Astrocyte of the cerebellum (primary cell): Measurements from ENCODE around the gene SMOC2.
"Not testable (repeated sequence)": the region's sequence is repeated elsewhere in the genome, so short reads cannot be mapped to it uniquely, and the experiment has no call there.

Experiments used
- DNase-seq: peaks from one replicate; pipeline ENCODE4 v3.0.0-alpha.2; 2011; ENCODE audit warnings: low read depth
- H3K4me3 ChIP-seq: 2 replicates; pipeline ENCODE4 v1.5.1; 2011; ENCODE audit warnings: mild to moderate bottlenecking, low read depth, low read length, moderate library complexity
- CTCF ChIP-seq: IDR thresholded peaks from 2 replicates; pipeline ENCODE4 v1.5.1; 2012; ENCODE audit warnings: low read length, low read depth, moderate library complexity, mild to moderate bottlenecking; ENCODE audit errors: missing control alignments
- in situ Hi-C: cut with HindIII; loops from 2 replicates; pipeline ENCODE4 v1.10.0; 2017; ENCODE audit warnings: low sequenced_read_pairs

The SMOC2 gene

GRCh38 chr6:168609026-168609685 lies 168.2 kb downstream of the SMOC2 start:
- no peak overlapping the region for H3K4me3 ChIP-seq
- in situ Hi-C loops, result no loop called here

GRCh38 chr6:168609914-168610490 lies 169.0 kb downstream of the SMOC2 start:
- in situ Hi-C loops, result no loop called here
- no peak for TF ChIP-seq CTCF
- DNase-seq, result no peak
- no peak overlapping the region for H3K4me3 ChIP-seq

More at GRCh38 chr6:168609026-168609685, 168.2 kb downstream of the SMOC2 start:
- DNase-seq, result no peak
- TF ChIP-seq CTCF, result no peak

GRCh38 chr6:168610966-168611365 lies 170.0 kb downstream of the SMOC2 start:
- H3K4me3 ChIP-seq, in situ Hi-C loops, DNase-seq: not testable (repeated sequence)

GRCh38 chr6:168611691-168612090 lies 170.7 kb downstream of the SMOC2 start:
- in situ Hi-C loops, result no loop called here
- H3K4me3 ChIP-seq, result no peak overlapping the region
- TF ChIP-seq CTCF, result no peak
- DNase-seq, result no peak

GRCh38 chr6:168612586-168612985 lies 171.6 kb downstream of the SMOC2 start:
- no peak overlapping the region for H3K4me3 ChIP-seq
- in situ Hi-C loops, result no loop called here
- no peak for TF ChIP-seq CTCF
- no peak for DNase-seq

GRCh38 chr6:168615837-168616236 lies 174.9 kb downstream of the SMOC2 start:
- no peak for TF ChIP-seq CTCF
- DNase-seq, result no peak
- in situ Hi-C loops, result loop anchor here (5.0 kb wide), 1 partner anchor 59 kb away; no protein-coding TSS in a partner anchor
- no peak overlapping the region for H3K4me3 ChIP-seq
